ENCODE measurements around the gene TMEM117. TPM values are rescaled to one million over a fixed set of nuclear protein-coding genes. Genes with fewer than 3 reads are reported as not detected.

The TMEM117 gene
- total and polyA plus RNA-seq, 2 donors (not counting 1 experiment from before 2014, with no cell fraction given) = 2.0 to 10.4 TPM

DNA sequence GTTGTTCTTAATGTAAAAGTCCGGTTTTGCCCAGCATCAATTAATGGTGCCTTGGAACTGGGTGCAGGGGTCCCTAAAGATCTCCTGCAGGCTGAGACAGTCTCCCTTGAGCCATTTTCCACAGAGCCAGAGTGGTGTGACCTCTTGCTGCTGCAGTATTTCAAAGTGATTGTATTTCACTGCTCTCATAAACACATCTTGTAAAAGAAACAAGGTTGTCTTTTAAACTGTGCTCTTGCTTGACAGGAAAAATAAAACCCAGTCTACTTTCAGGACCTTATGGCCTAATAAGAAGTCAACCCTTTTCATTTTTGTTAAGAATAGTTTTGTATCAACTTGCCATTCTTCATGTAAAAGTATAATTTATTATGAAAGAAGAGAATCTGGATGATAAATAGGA, 44.7 kb downstream of the TMEM117 start:
- no peaks in the 10 kb centered on the region for H3K4me1 ChIP-seq (ENCODE audit: control insufficient read depth in 2 of 2, insufficient read depth in 2 of 2, low read length in 2 of 2)
- no peaks in the 10 kb centered on the region for H3K4me1 Mint-ChIP-seq
- H3K36me3 ChIP-seq (replicated peaks in 1 of 2; ENCODE audit: control extremely low read depth in 1 of 2, control insufficient read depth in 1 of 2, extremely low read depth in 1 of 2, insufficient read depth in 2 of 2, low read length in 1 of 2) = no peaks in the 10 kb centered on the region
- H3K9me3 ChIP-seq (ENCODE audit: control extremely low read depth in 1 of 3, control insufficient read depth in 2 of 3, insufficient read depth in 1 of 3, low read length in 2 of 3) = no peaks in the 10 kb centered on the region
- no peak overlapping the region for H2AFZ ChIP-seq (ENCODE audit: insufficient read depth, low read depth, low read length, poor library complexity, severe bottlenecking)
- no peak overlapping the region for H3K4me3 ChIP-seq (ENCODE audit: control extremely low read depth in 1 of 5, extremely low read depth in 1 of 5, insufficient read depth in 1 of 5, low read depth in 2 of 5, low read length in 4 of 5)
- ChIA-PET CTCF (interaction anchor here (0.6 to 7.0 kb wide), 4 partner anchors 102 to 436 kb away, joined by 3 to 75 read pairs (median 6); no protein-coding TSS in a partner anchor), POLR2A (no interaction called here)
- no peaks in the 10 kb centered on the region for H4K20me1 ChIP-seq (ENCODE audit: control insufficient read depth, insufficient read depth, low read length, poor library complexity, severe bottlenecking)
- H3K27me3 Mint-ChIP-seq = no peaks in the 10 kb centered on the region
- H3K27ac Mint-ChIP-seq = no peak overlapping the region
- DNase-seq (no peak), ATAC-seq (ENCODE audit: low read depth) (no peak)
- no peak for TF ChIP-seq EZH2 (IDR thresholded peaks at IDR 0.05; ENCODE audit: borderline replicate concordance, insufficient read depth, low read depth, low read length, poor library complexity, severe bottlenecking)
- TF ChIP-seq, protein P1, sequence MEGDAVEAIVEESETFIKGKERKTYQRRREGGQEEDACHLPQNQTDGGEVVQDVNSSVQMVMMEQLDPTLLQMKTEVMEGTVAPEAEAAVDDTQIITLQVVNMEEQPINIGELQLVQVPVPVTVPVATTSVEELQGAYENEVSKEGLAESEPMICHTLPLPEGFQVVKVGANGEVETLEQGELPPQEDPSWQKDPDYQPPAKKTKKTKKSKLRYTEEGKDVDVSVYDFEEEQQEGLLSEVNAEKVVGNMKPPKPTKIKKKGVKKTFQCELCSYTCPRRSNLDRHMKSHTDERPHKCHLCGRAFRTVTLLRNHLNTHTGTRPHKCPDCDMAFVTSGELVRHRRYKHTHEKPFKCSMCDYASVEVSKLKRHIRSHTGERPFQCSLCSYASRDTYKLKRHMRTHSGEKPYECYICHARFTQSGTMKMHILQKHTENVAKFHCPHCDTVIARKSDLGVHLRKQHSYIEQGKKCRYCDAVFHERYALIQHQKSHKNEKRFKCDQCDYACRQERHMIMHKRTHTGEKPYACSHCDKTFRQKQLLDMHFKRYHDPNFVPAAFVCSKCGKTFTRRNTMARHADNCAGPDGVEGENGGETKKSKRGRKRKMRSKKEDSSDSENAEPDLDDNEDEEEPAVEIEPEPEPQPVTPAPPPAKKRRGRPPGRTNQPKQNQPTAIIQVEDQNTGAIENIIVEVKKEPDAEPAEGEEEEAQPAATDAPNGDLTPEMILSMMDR (IDR thresholded peaks at IDR 0.05) = no peak
- 83% methylated on average over 1 of the region's 1 CpG for WGBS (ENCODE audit: insufficient coverage)
- H3K9me3 Mint-ChIP-seq (ENCODE audit: insufficient read depth) = no peaks in the 10 kb centered on the region
- H3K9ac ChIP-seq (ENCODE audit: low read length) = no peak overlapping the region
- H3K79me2 ChIP-seq (ENCODE audit: control insufficient read depth, insufficient read depth, low read length) = no peaks in the 10 kb centered on the region
- H3K4me3 Mint-ChIP-seq = no peak overlapping the region
- H3K27me3 ChIP-seq (replicated peaks in 1 of 4; ENCODE audit: control extremely low read depth in 1 of 4, control insufficient read depth in 3 of 4, insufficient read depth in 4 of 4, low read length in 3 of 4) = no peaks in the 10 kb centered on the region
- no peak overlapping the region for H3K27ac ChIP-seq (ENCODE audit: low read length in 2 of 2)
- intact Hi-C loops (cut with micrococcal nuclease) = loop anchor here (10.0 kb wide), 1 partner anchor 1396 kb away; no protein-coding TSS in a partner anchor
- H3K4me2 ChIP-seq (replicated peaks; ENCODE audit: low read depth, low read length, poor library complexity, severe bottlenecking) = no peak overlapping the region

DNA sequence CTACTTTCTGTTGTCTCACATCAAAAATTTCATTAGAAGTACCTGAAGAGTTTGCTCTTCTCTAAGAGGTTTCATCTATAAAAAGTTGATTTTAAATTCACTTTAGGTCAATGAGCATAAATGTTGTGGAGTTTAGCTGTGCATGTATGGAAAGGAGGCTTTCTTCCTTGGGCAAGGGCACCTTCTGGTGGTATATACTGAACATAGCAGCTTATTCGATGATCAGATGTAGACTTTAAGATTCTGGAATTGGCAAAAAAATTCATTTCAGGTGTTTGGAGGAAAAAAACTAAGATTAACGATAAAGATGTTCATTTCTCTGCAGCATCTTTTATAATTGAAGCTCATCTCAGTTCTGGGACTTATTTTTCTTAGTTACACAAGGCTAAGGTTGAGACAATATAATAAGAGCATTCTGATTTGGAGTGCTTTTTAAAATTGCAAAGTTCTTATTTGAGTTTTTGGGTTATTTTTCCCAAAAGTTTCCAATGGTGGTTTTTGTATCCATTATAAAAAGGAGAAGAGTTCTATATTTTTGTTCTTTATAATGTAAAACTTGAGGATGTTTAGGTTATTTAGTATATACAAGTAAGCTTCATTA, 46.8 kb downstream of the TMEM117 start:
- H3K4me1 Mint-ChIP-seq = no peaks in the 10 kb centered on the region
- Histone ChIP-seq H3K4me3 (ENCODE audit: control extremely low read depth in 1 of 5, extremely low read depth in 1 of 5, insufficient read depth in 1 of 5, low read depth in 2 of 5, low read length in 4 of 5) (no peak overlapping the region), H3K79me2 (ENCODE audit: control insufficient read depth, insufficient read depth, low read length) (no peaks in the 10 kb centered on the region), H3K36me3 (replicated peaks in 1 of 2; ENCODE audit: control extremely low read depth in 1 of 2, control insufficient read depth in 1 of 2, extremely low read depth in 1 of 2, insufficient read depth in 2 of 2, low read length in 1 of 2) (no peaks in the 10 kb centered on the region), H2AFZ (ENCODE audit: insufficient read depth, low read depth, low read length, poor library complexity, severe bottlenecking) (no peak overlapping the region), H3K27ac (ENCODE audit: low read length in 2 of 2) (no peak overlapping the region), H3K9me3 (ENCODE audit: control extremely low read depth in 1 of 3, control insufficient read depth in 2 of 3, insufficient read depth in 1 of 3, low read length in 2 of 3) (no peaks in the 10 kb centered on the region), H4K20me1 (ENCODE audit: control insufficient read depth, insufficient read depth, low read length, poor library complexity, severe bottlenecking) (no peaks in the 10 kb centered on the region), H3K27me3 (replicated peaks in 1 of 4; ENCODE audit: control extremely low read depth in 1 of 4, control insufficient read depth in 3 of 4, insufficient read depth in 4 of 4, low read length in 3 of 4) (no peaks in the 10 kb centered on the region), H3K4me1 (ENCODE audit: control insufficient read depth in 2 of 2, insufficient read depth in 2 of 2, low read length in 2 of 2) (no peaks in the 10 kb centered on the region), H3K9ac (ENCODE audit: low read length) (no peak overlapping the region), H3K4me2 (replicated peaks; ENCODE audit: low read depth, low read length, poor library complexity, severe bottlenecking) (no peak overlapping the region)
- DNase-seq (peak; percentile 60), ATAC-seq (ENCODE audit: low read depth) (peak; percentile 61)
- intact Hi-C loops (cut with micrococcal nuclease) = loop anchor here (2.0 to 10.0 kb wide), 2 partner anchors 544 to 1398 kb away; no protein-coding TSS in a partner anchor
- CTCF ChIA-PET = interaction anchor here (0.7 to 7.0 kb wide), 18 partner anchors 10 to 534 kb away, joined by 3 to 75 read pairs (median 4); partner anchors contain the start of genes IRAK4, PUS7L, TMEM117 and TWF1
- 0% methylated on average over 1 of the region's 2 CpGs for WGBS (ENCODE audit: insufficient coverage)
- H3K27me3 Mint-ChIP-seq = no peaks in the 10 kb centered on the region
- no peaks in the 10 kb centered on the region for H3K9me3 Mint-ChIP-seq (ENCODE audit: insufficient read depth)
- TF ChIP-seq, protein P1 (IDR thresholded peaks at IDR 0.05) = peak; percentile 94
- TF ChIP-seq EZH2 (IDR thresholded peaks at IDR 0.05; ENCODE audit: borderline replicate concordance, insufficient read depth, low read depth, low read length, poor library complexity, severe bottlenecking) = no peak
- no peak overlapping the region for H3K4me3 Mint-ChIP-seq
- POLR2A ChIA-PET = interaction anchor here (0.5 to 0.9 kb wide), 2 partner anchors 77 to 1863 kb away, joined by 3 to 5 read pairs; partner anchors contain the start of gene TWF1
- H3K27ac Mint-ChIP-seq = no peak overlapping the region

All from B cell (primary cell).